Skeletal muscle tissue (tissue), 4 donors: ENCODE measurements around the gene PLAGL2. TPM values are rescaled to one million over a fixed set of nuclear protein-coding genes. Genes with fewer than 3 reads are reported as not detected.
"Not testable (repeated sequence)": the region's sequence is repeated elsewhere in the genome, so short reads cannot be mapped to it uniquely, and the experiment has no call there.

Experiments
- H3K27ac ChIP-seq: one replicate; pipeline ENCODE4 v1.7.0; 2013; ENCODE audit warnings: mild to moderate bottlenecking, low read depth, low read length, inconsistent platforms
- H3K27me3 ChIP-seq, 3 donors: one replicate each; pipeline ENCODE4 v1.7.0; 2013; ENCODE audit warnings: low read length in 3 of 3; ENCODE audit not compliant: control insufficient read depth in 3 of 3, insufficient read depth in 3 of 3
- H3K36me3 ChIP-seq, 3 donors: one replicate each; pipeline ENCODE4 v1.7.0; 2013; ENCODE audit warnings: low read length in 3 of 3; ENCODE audit not compliant: control insufficient read depth in 3 of 3, insufficient read depth in 3 of 3
- H3K4me1 ChIP-seq, 3 donors: one replicate each; pipeline ENCODE4 v1.7.0; 2013; ENCODE audit warnings: low read length in 3 of 3, mild to moderate bottlenecking in 3 of 3; ENCODE audit not compliant: control insufficient read depth in 3 of 3, insufficient read depth in 3 of 3
- H3K4me3 ChIP-seq, 3 donors: one replicate each; pipeline ENCODE4 v1.7.0; 2013; ENCODE audit warnings: low read length in 3 of 3
- H3K9ac ChIP-seq, 3 donors: one replicate each; pipeline ENCODE4 v1.7.0; 2013; ENCODE audit warnings: low read length in 3 of 3, mild to moderate bottlenecking in 3 of 3, moderate library complexity in 2 of 3, low read depth in 1 of 3
- H3K9me3 ChIP-seq, 3 donors: one replicate each; pipeline ENCODE4 v1.7.0; 2013; ENCODE audit warnings: low read length in 3 of 3; ENCODE audit not compliant: control insufficient read depth in 3 of 3
- total RNA-seq: library from RNA; depleted of rRNA; stranded (reverse); fragments of >200 nt; gene quantifications from one replicate; pipeline ENCODE4 v1.2.3, GENCODE V29; 2014
- donor health status: Osteomylitis.

Gene PLAGL2
- total RNA-seq, 1 donor from 2014 or later: 2.1 TPM

- H3K9me3 ChIP-seq: no peaks in the 10 kb centered on the region
- no peaks in the 10 kb centered on the region for H3K27me3 ChIP-seq
- peaks cover 19 to 31% (median 25%) of the 10 kb centered on the region in 3 donors for H3K4me1 ChIP-seq
- no peak overlapping the region for H3K9ac ChIP-seq
- H3K27ac ChIP-seq: no peak overlapping the region
- H3K4me3 ChIP-seq: no peak overlapping the region
- H3K36me3 ChIP-seq: peaks cover 0 to 3% (median 2%) of the 10 kb centered on the region in 3 donors
These were observed 21.0 kb downstream of the PLAGL2 start for GRCh38 chr20:32186506-32186905.

- no peaks in the 10 kb centered on the region for H3K27me3 ChIP-seq
- H3K4me3 ChIP-seq: no peak overlapping the region
These were observed 22.5 kb downstream of the PLAGL2 start for GRCh38 chr20:32184961-32185603.

GRCh38 chr20:32183947-32184635 lies 23.5 kb downstream of the PLAGL2 start:
- Histone ChIP-seq H3K9me3 (no peaks in the 10 kb centered on the region), H3K27me3 (no peaks in the 10 kb centered on the region), H3K36me3 (peaks cover 0 to 3% (median 2%) of the 10 kb centered on the region in 3 donors), H3K4me1 (peaks cover 5 to 11% (median 10%) of the 10 kb centered on the region in 3 donors), H3K27ac (no peak overlapping the region), H3K9ac (no peak overlapping the region), H3K4me3 (no peak overlapping the region)

More at GRCh38 chr20:32184961-32185603, 22.5 kb downstream of the PLAGL2 start:
- peaks cover 0 to 3% (median 2%) of the 10 kb centered on the region in 3 donors for H3K36me3 ChIP-seq
- peaks cover 12 to 20% (median 17%) of the 10 kb centered on the region in 3 donors for H3K4me1 ChIP-seq
- no peak overlapping the region for H3K27ac ChIP-seq
- no peaks in the 10 kb centered on the region for H3K9me3 ChIP-seq
- H3K9ac ChIP-seq: no peak overlapping the region

GRCh38 chr20:32181606-32182005 lies 25.9 kb downstream of the PLAGL2 start:
- Histone ChIP-seq H3K27me3 (no peaks in the 10 kb centered on the region), H3K4me1 (no peaks in the 10 kb centered on the region), H3K4me3 (no peak overlapping the region), H3K27ac (no peak overlapping the region), H3K9ac (no peak overlapping the region), H3K36me3 (no peaks in the 10 kb centered on the region), H3K9me3 (no peaks in the 10 kb centered on the region)

- no peaks in the 10 kb centered on the region for H3K27me3 ChIP-seq
- no peaks in the 10 kb centered on the region for H3K9me3 ChIP-seq
- H3K9ac ChIP-seq: no peak overlapping the region
- H3K27ac ChIP-seq: no peak overlapping the region
- H3K4me1 ChIP-seq: no peaks in the 10 kb centered on the region
- H3K36me3 ChIP-seq: no peaks in the 10 kb centered on the region
- H3K4me3 ChIP-seq: no peak overlapping the region
These were observed 27.6 kb downstream of the PLAGL2 start for GRCh38 chr20:32179934-32180333.

- H3K9ac ChIP-seq: no peak overlapping the region
- H3K36me3 ChIP-seq: no peaks in the 10 kb centered on the region
- no peak overlapping the region for H3K27ac ChIP-seq
- H3K9me3 ChIP-seq: no peaks in the 10 kb centered on the region
- no peak overlapping the region for H3K4me3 ChIP-seq
- H3K27me3 ChIP-seq: no peaks in the 10 kb centered on the region
- H3K4me1 ChIP-seq: no peaks in the 10 kb centered on the region
These were observed 28.0 kb downstream of the PLAGL2 start for GRCh38 chr20:32179515-32179914.

GRCh38 chr20:32177696-32178095 lies 29.8 kb downstream of the PLAGL2 start:
- H3K4me3 ChIP-seq: not testable (repeated sequence)

GRCh38 chr20:32168184-32168910 lies 39.2 kb downstream of the PLAGL2 start:
- H3K27ac ChIP-seq: no peak overlapping the region
- H3K4me1 ChIP-seq: peaks cover 0 to 4% (median 0%) of the 10 kb centered on the region in 3 donors

More at GRCh38 chr20:32177696-32178095, 29.8 kb downstream of the PLAGL2 start:
- not testable (repeated sequence) for H3K9ac ChIP-seq, H3K9me3 ChIP-seq, H3K27ac ChIP-seq, H3K27me3 ChIP-seq, H3K36me3 ChIP-seq, H3K4me1 ChIP-seq

GRCh38 chr20:32167552-32167951 lies 40.0 kb downstream of the PLAGL2 start:
- H3K4me3 ChIP-seq: no peak overlapping the region
- H3K4me1 ChIP-seq: peaks cover 0 to 4% (median 0%) of the 10 kb centered on the region in 3 donors
- H3K9ac ChIP-seq: no peak overlapping the region
- H3K36me3 ChIP-seq: peaks cover 15 to 35% (median 35%) of the 10 kb centered on the region in 3 donors
- H3K27ac ChIP-seq: no peak overlapping the region
- no peaks in the 10 kb centered on the region for H3K9me3 ChIP-seq
- no peaks in the 10 kb centered on the region for H3K27me3 ChIP-seq

More at GRCh38 chr20:32168184-32168910, 39.2 kb downstream of the PLAGL2 start:
- Histone ChIP-seq H3K4me3 (no peak overlapping the region), H3K9me3 (no peaks in the 10 kb centered on the region), H3K9ac (no peak overlapping the region), H3K27me3 (no peaks in the 10 kb centered on the region), H3K36me3 (peaks cover 12 to 30% (median 29%) of the 10 kb centered on the region in 3 donors)
